ENCODE data around the gene CPPED1. TPM values are rescaled to one million over a fixed set of nuclear protein-coding genes. Genes with fewer than 3 reads are reported as not detected.

The CPPED1 gene
- total and polyA plus RNA-seq, 2 of the 4 experiments (the other 2 are of a cell fraction), result 5.1 to 6.5 TPM

GRCh38 chr16:12627394-12627793, 176.3 kb downstream of the CPPED1 start:
- Histone ChIP-seq H3K27me3 (ENCODE audit: control insufficient read depth, insufficient read depth, low read length) (no peaks in the 10 kb centered on the region), H3K23ac (ENCODE audit: low read depth, low read length) (no peak overlapping the region), H2BK15ac (ENCODE audit: low read depth, low read length) (no peak overlapping the region), H3K4ac (ENCODE audit: low read depth, low read length) (no peak overlapping the region), H3K4me2 (ENCODE audit: low read depth, low read length) (no peak overlapping the region), H3K9me3 (ENCODE audit: control insufficient read depth, insufficient read depth, low read length) (0 out of 2 replicates have a peak, but pooled peaks cover 2% of the 10 kb centered on the region), H2AK9ac (replicated peaks; ENCODE audit: low read depth, low read length, poor library complexity) (no peak overlapping the region), H4K20me1 (ENCODE audit: insufficient read depth, low read length) (no peaks in the 10 kb centered on the region), H2BK20ac (ENCODE audit: low read depth, low read length) (no peak overlapping the region), H3K9me1 (ENCODE audit: insufficient read depth, low read length) (no peaks in the 10 kb centered on the region), H2BK5ac (ENCODE audit: low read depth, low read length, poor library complexity, severe bottlenecking) (no peak overlapping the region), H3K27ac (ENCODE audit: insufficient read depth, low read length) (no peak overlapping the region), H4K8ac (ENCODE audit: low read depth in 2 of 2, low read length in 2 of 2) (no peak overlapping the region), H3K18ac (ENCODE audit: low read depth, low read length) (no peak overlapping the region), H3K79me1 (ENCODE audit: low read depth in 1 of 2, low read length in 2 of 2) (no peaks in the 10 kb centered on the region), H3K56ac (ENCODE audit: extremely low read depth, insufficient read depth, low read length) (no peak overlapping the region), H3K14ac (replicated peaks; ENCODE audit: low read depth, low read length) (no peak overlapping the region), H3K4me3 (ENCODE audit: insufficient read depth, low read depth, low read length) (no peak overlapping the region), H4K91ac (ENCODE audit: insufficient read depth, low read depth, low read length) (no peak overlapping the region), H3K36me3 (ENCODE audit: control insufficient read depth, insufficient read depth, low read length) (no peaks in the 10 kb centered on the region), H4K5ac (ENCODE audit: low read depth, low read length) (no peak overlapping the region), H2AFZ (replicated peaks; ENCODE audit: low read length, poor library complexity) (no peak overlapping the region), H2BK120ac (ENCODE audit: low read depth, low read length) (no peak overlapping the region), H3K9ac (ENCODE audit: low read depth, low read length) (no peak overlapping the region), H3K4me1 (ENCODE audit: control insufficient read depth, insufficient read depth, low read length) (no peaks in the 10 kb centered on the region), H2AK5ac (ENCODE audit: low read depth, low read length) (no peak overlapping the region)
- ChIA-PET POLR2A (ENCODE audit: unreplicated experiment) (no interaction called here), CTCF (no interaction called here)
- no peak for DNase-seq
- BruUV-seq (replicated peaks), result no TSS peak
- dilution Hi-C loops (cut with HindIII; ENCODE audit: low sequenced_read_pairs, unreplicated experiment), result no loop called here
- in situ Hi-C loops (cut with MboI; ENCODE audit: low sequenced_read_pairs), result no loop called here
- TF ChIP-seq MAZ (IDR thresholded peaks at IDR 0.05; ENCODE audit: borderline replicate concordance, low read depth, low read length) (no peak), CHD1 (IDR thresholded peaks at IDR 0.05; ENCODE audit: low read depth, low read length) (no peak), CTCF (conservative IDR thresholded peaks at IDR 0.05; ENCODE audit: low read depth, low read length) (no peak), SMC3 (IDR thresholded peaks at IDR 0.05; ENCODE audit: low read depth, low read length) (no peak)
- no peak for ATAC-seq (ENCODE audit: low read depth)
- no CpG with 5 or more reads among the region's 3 CpGs for WGBS, 2 experiments (ENCODE audit: extremely low coverage in 2 of 2, insufficient read length in 1 of 2)
- intact Hi-C loops (cut with micrococcal nuclease), result no loop called here

Measured in IMR-90 (cell line).